HFF-Myc (cell line): ENCODE results near the gene CPT2.

ENCODE experiments used
- DNase-seq: peaks from one replicate; pipeline ENCODE4 v3.0.0-alpha.2; 2011; ENCODE audit warnings: low read depth; ENCODE audit errors: extremely low read depth
- H3K4me3 ChIP-seq: replicated peaks from 2 replicates; pipeline ENCODE4 v1.5.1; 2011; ENCODE audit warnings: low read depth, mild to moderate bottlenecking, control low read depth, low read length
- TF ChIP-seq, protein P1 (sequence below): IDR thresholded peaks from 2 replicates; pipeline ENCODE4 v1.5.1; 2012; ENCODE audit warnings: mild to moderate bottlenecking, low read depth, low read length, control low read depth; ENCODE audit errors: missing control alignments

The CPT2 gene

DNA sequence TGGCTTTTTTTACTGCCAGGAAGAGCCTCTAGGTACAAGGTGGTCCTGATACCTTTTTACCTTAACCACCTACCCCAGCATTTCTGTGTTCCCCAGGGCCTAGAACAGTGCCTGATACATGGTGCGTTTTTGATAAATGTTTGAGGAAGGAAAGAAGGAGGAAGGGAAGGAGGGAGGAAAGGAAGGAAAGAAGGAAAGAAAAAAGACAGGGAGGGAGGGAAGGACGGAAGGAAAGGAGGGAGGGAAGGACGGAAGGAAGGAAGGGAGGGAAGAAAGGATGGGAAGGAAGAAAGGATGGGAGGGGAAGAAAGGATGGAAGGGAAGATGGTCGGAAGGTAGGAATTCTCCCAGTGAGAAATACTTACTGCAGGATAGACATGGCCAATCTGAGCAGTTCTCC lies 53.7 kb downstream of the CPT2 start:
- H3K4me3 ChIP-seq = no peak overlapping the region
- TF ChIP-seq, protein P1, sequence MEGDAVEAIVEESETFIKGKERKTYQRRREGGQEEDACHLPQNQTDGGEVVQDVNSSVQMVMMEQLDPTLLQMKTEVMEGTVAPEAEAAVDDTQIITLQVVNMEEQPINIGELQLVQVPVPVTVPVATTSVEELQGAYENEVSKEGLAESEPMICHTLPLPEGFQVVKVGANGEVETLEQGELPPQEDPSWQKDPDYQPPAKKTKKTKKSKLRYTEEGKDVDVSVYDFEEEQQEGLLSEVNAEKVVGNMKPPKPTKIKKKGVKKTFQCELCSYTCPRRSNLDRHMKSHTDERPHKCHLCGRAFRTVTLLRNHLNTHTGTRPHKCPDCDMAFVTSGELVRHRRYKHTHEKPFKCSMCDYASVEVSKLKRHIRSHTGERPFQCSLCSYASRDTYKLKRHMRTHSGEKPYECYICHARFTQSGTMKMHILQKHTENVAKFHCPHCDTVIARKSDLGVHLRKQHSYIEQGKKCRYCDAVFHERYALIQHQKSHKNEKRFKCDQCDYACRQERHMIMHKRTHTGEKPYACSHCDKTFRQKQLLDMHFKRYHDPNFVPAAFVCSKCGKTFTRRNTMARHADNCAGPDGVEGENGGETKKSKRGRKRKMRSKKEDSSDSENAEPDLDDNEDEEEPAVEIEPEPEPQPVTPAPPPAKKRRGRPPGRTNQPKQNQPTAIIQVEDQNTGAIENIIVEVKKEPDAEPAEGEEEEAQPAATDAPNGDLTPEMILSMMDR = no peak
- DNase-seq = no peak

DNA sequence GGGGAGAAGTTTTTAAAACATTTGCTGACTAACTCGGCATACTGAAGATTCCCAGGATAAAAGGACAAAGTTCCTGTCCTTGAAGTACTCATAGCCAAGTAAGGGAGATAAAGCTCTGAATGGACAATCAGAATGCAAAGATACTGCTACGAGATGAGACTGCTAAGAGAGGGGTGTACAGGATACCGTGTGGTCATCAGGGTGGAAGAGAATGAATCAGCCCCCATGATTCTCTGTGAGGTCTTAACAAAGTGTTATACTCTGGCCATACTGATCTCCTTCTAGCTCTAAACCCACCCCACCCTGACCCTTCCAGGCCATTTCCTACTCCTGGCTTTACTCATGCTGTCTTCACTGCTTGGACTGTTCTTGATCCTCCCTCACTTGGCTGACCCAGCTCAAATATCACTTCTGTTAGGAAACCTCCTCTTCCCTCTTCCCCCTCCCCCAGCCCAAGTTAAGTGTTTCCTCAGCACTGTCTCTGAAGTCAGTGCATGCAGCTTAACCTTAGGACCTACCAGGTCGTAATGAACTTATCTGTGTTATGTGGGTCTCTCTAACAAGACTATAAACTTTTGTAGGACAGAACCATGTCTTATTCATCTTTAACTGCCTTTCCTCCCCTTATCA lies 57.5 kb downstream of the CPT2 start:
- DNase-seq = no peak

DNA sequence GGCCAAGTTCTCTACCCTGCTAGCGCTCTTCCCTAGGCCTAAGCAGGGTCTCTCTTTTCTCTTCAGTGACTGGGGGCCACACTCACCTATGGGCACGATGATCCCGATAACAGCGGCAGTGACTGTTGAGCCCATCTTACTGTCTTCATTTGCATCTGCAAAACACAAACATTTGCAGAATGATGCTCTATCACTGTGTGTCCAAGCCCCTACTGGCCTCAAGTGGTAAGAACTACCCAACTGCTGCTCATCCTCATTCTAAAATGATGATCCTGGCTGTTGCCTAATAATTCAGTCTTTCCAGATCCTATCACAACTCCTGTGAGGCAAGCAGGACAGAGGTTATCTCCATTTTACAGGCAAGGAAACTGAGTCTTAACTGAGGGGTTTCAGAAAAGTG lies 58.4 kb downstream of the CPT2 start:
- no peak overlapping the region for H3K4me3 ChIP-seq
- no peak for DNase-seq
- TF ChIP-seq, protein P1 = peak; percentile 18

More for the DNA sequence above, 57.5 kb downstream of the CPT2 start:
- TF ChIP-seq, protein P1 = no peak
- H3K4me3 ChIP-seq = no peak overlapping the region

DNA sequence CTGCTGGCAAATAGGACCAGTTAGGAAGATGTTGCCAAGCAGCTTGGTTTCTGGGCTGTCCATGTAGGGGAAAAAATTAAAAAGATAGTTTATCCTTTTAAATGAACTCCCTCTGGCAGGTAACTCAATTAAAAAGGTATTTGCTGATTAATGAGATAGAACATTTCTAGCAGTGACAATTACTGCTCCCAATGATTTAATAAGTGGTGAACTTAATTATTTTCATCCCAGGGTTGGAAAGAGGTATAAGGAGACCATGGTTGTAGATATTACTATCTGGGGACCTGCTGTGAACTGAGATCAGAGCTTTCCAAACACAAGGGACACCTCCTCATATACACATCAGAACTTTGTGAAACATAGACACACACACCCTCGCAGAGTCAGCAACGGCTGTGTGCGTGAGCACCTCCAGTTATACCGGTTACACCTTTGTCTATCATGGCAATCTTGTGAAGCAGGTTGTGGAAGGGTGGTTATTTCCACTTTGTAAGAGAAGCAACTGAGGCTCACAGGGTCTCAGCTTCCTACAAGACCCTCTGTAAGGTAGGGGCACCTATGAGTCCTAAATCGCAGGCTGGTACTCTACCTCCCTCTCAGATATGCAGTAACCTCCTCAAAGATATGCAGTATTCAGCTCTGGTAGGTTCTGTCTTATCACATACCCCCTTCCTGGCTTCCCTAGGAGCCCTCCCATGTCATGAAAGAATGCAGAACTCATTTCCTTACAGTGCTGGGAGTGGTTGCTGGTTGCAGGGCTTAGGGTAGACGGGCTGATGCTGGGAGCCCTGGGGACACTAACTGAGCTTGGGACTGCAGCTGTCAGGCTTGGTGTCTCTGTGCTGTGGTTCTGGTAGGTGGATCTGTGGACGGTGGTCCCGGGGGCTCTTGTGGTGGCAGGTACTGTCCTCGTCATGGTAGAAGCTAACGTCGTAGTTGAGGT lies 60.2 kb downstream of the CPT2 start:
- DNase-seq = no peak
- H3K4me3 ChIP-seq = no peak overlapping the region
- TF ChIP-seq, protein P1 = no peak

DNA sequence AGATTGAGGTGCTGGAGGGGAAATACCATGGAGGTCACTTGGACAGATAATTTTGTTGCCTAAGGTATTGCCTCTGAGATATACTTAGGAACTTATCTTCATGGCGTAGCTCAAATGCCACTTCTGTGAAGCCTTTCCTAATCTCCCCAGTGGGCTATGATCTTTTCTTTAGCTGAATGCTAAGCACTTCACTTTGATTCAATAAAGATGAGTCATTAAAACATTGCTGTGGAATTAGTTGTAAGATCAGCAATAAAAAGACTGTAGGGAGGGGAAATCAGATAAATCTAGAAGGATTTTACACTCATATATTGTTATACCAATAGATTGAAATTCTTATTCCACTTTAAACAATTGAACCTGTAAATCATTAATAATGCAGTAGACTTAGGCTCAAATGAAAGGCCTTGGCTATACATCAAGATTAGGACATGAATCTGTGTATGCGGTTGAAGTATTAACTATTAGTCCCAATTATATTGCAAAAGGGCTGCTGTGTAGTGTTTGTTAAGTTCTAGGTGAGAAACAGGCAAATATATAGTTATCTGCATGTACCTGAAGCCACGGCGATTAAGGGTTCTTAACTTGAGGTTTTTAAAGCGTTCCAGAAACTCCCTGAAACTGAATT lies 60.9 kb downstream of the CPT2 start:
- TF ChIP-seq, protein P1 = no peak
- DNase-seq = no peak
- H3K4me3 ChIP-seq = no peak overlapping the region

DNA sequence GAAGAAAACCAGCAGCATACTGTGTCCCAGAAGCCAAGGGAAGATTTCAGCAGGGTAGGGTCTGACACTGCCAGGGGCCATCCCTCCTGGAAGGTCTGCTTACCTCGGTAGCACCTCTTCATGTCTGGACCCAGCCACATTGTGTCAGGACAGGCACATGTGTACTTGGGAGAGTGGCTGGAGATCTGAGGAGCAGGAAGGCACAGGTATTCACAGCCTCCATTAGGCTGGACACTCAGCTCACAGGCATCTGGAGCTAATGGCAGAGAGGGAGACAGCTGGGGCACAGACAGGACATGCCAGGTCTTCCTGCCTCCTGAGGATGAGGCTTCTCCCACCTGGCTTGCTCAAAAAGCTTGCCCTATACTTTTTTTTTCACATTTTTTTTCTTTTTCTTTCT lies 61.6 kb downstream of the CPT2 start:
- no peak overlapping the region for H3K4me3 ChIP-seq
- TF ChIP-seq, protein P1 = no peak
- DNase-seq = no peak
